ENCODE results near the gene KDM4F.
"Not testable (repeated sequence)": the region's sequence is repeated elsewhere in the genome, so short reads cannot be mapped to it uniquely, and the experiment has no call there.

KDM4F gene

GRCh38 chr11:95049122-95049521, at the start of gene KDM4F:
KDM4F (plus strand) TSS chr11:95049422.
- not testable (repeated sequence) for DNase-seq

- no peak for DNase-seq
These were observed 45.5 kb upstream of the KDM4F start for GRCh38 chr11:95003716-95004115.

GRCh38 chr11:95005642-95006041, 43.6 kb upstream of the KDM4F start:
- DNase-seq, result no peak

GRCh38 chr11:95011376-95011775, 37.8 kb upstream of the KDM4F start:
- DNase-seq, result no peak

- DNase-seq, result no peak
These were observed 34.9 kb upstream of the KDM4F start for GRCh38 chr11:95014184-95014821.

GRCh38 chr11:95016139-95016538, 33.1 kb upstream of the KDM4F start:
- DNase-seq, result no peak

- DNase-seq, result not testable (repeated sequence)
These were observed 27.8 kb upstream of the KDM4F start for GRCh38 chr11:95021468-95021867.

- no peak for DNase-seq
These were observed 24.3 kb upstream of the KDM4F start, which contains the start of gene KDM4E for GRCh38 chr11:95024958-95025357. KDM4E (plus strand) TSS chr11:95025258; CDS start chr11:95025558, 300 bp downstream.

GRCh38 chr11:95025594-95025993, 23.6 kb upstream of the KDM4F start:
- not testable (repeated sequence) for DNase-seq

- no peak for DNase-seq
These were observed 20.9 kb upstream of the KDM4F start for GRCh38 chr11:95028357-95028756.

- DNase-seq, result no peak
These were observed 16.2 kb upstream of the KDM4F start for GRCh38 chr11:95033051-95033450.

GRCh38 chr11:95035316-95035715, 13.9 kb upstream of the KDM4F start:
- no peak for DNase-seq

- DNase-seq, result peak; percentile 9
These were observed 11.7 kb upstream of the KDM4F start for GRCh38 chr11:95037356-95038035.

GRCh38 chr11:95042239-95042638, 7.0 kb upstream of the KDM4F start:
- no peak for DNase-seq

- DNase-seq, result no peak
These were observed 6.3 kb upstream of the KDM4F start for GRCh38 chr11:95042906-95043305.

GRCh38 chr11:95044010-95044409, 5.2 kb upstream of the KDM4F start:
- DNase-seq, result no peak

- no peak for DNase-seq
These were observed 3.4 kb upstream of the KDM4F start for GRCh38 chr11:95045812-95046211.

- no peak for DNase-seq
These were observed 1.5 kb downstream of the KDM4F start for GRCh38 chr11:95050595-95051202.

- DNase-seq, result no peak
These were observed 5.1 kb downstream of the KDM4F start for GRCh38 chr11:95054356-95054755.

- no peak for DNase-seq
These were observed 6.2 kb downstream of the KDM4F start for GRCh38 chr11:95055283-95055897.

- no peak for DNase-seq
These were observed 8.7 kb downstream of the KDM4F start for GRCh38 chr11:95057959-95058358.

GRCh38 chr11:95058621-95059020, 9.4 kb downstream of the KDM4F start:
- peak; percentile 43 for DNase-seq

- no peak for DNase-seq
These were observed 9.8 kb downstream of the KDM4F start for GRCh38 chr11:95059046-95059445.

- no peak for DNase-seq
These were observed 16.1 kb downstream of the KDM4F start for GRCh38 chr11:95065336-95065735.

All from fibroblast of upper back skin (primary cell).